HUES48 (cell line): ENCODE data around the gene PRXL2B.

Experiments used
- H3K27ac ChIP-seq: one replicate; pipeline ENCODE4 v1.7.0; 2013; ENCODE audit warnings: low read depth, low read length, inconsistent platforms
- H3K27me3 ChIP-seq: 2 replicates; pipeline ENCODE4 v1.6.1; 2013; ENCODE audit warnings: mild to moderate bottlenecking, low read length; ENCODE audit not compliant: control insufficient read depth, insufficient read depth
- H3K36me3 ChIP-seq: 2 replicates; pipeline ENCODE4 v1.6.1; 2013; ENCODE audit warnings: low read length; ENCODE audit not compliant: control insufficient read depth, insufficient read depth
- H3K4me1 ChIP-seq: 2 replicates; pipeline ENCODE4 v1.6.1; 2013; ENCODE audit warnings: mild to moderate bottlenecking, low read length; ENCODE audit not compliant: control insufficient read depth, insufficient read depth
- H3K4me3 ChIP-seq: 2 replicates; pipeline ENCODE4 v1.5.1; 2013; ENCODE audit warnings: mild to moderate bottlenecking, low read depth, low read length
- H3K9ac ChIP-seq: 2 replicates; pipeline ENCODE4 v1.6.1; 2013; ENCODE audit warnings: mild to moderate bottlenecking, low read depth, low read length, moderate library complexity
- H3K9me3 ChIP-seq: 2 replicates; pipeline ENCODE4 v1.6.1; 2013; ENCODE audit warnings: low read length; ENCODE audit not compliant: control insufficient read depth, insufficient read depth

The PRXL2B gene

GRCh38 chr1:2589431-2590232 lies 3.1 kb downstream of the PRXL2B start:
- Histone ChIP-seq H3K4me1 (0 out of 2 replicates have a peak, but pooled peaks cover 7% of the 10 kb centered on the region), H3K27ac (no peak overlapping the region), H3K9me3 (no peaks in the 10 kb centered on the region; the same call in 1 of the 2 replicates), H3K27me3 (no peaks in the 10 kb centered on the region), H3K36me3 (peaks cover 10% of the 10 kb centered on the region), H3K9ac (no peak overlapping the region), H3K4me3 (no peak overlapping the region)

- H3K27me3 ChIP-seq: no peaks in the 10 kb centered on the region
- H3K9ac ChIP-seq: no peak overlapping the region
- 0 out of 2 replicates have a peak, but pooled peaks cover under 1% of the 10 kb centered on the region for H3K4me1 ChIP-seq
- H3K27ac ChIP-seq: no peak overlapping the region
- H3K36me3 ChIP-seq: peaks cover 10% of the 10 kb centered on the region
- H3K4me3 ChIP-seq: no peak overlapping the region
- H3K9me3 ChIP-seq: no peaks in the 10 kb centered on the region; the same call in 1 of the 2 replicates
Observed at GRCh38 chr1:2590233-2591141, 3.9 kb downstream of the PRXL2B start.

GRCh38 chr1:2591233-2591580 lies 4.6 kb downstream of the PRXL2B start:
- Histone ChIP-seq H3K36me3 (peaks cover 10% of the 10 kb centered on the region), H3K4me1 (no peaks in the 10 kb centered on the region), H3K4me3 (no peak overlapping the region), H3K27ac (no peak overlapping the region), H3K27me3 (no peaks in the 10 kb centered on the region), H3K9ac (no peak overlapping the region), H3K9me3 (no peaks in the 10 kb centered on the region; the same call in 1 of the 2 replicates)

GRCh38 chr1:2591581-2592261 lies 5.1 kb downstream of the PRXL2B start:
- no peaks in the 10 kb centered on the region for H3K4me1 ChIP-seq
- H3K27me3 ChIP-seq: no peaks in the 10 kb centered on the region
- peaks cover 10% of the 10 kb centered on the region for H3K36me3 ChIP-seq
- no peaks in the 10 kb centered on the region; the same call in 1 of the 2 replicates for H3K9me3 ChIP-seq
- no peak overlapping the region for H3K27ac ChIP-seq
- H3K4me3 ChIP-seq: no peak overlapping the region
- H3K9ac ChIP-seq: no peak overlapping the region

- no peak overlapping the region for H3K9ac ChIP-seq
- H3K36me3 ChIP-seq: peaks cover 10% of the 10 kb centered on the region
- no peak overlapping the region for H3K27ac ChIP-seq
- no peaks in the 10 kb centered on the region for H3K27me3 ChIP-seq
- H3K4me3 ChIP-seq: no peak overlapping the region
- H3K4me1 ChIP-seq: no peaks in the 10 kb centered on the region
- no peaks in the 10 kb centered on the region; the same call in 1 of the 2 replicates for H3K9me3 ChIP-seq
Observed at GRCh38 chr1:2592672-2593071, 6.1 kb downstream of the PRXL2B start.

- no peaks in the 10 kb centered on the region; the same call in 1 of the 2 replicates for H3K9me3 ChIP-seq
- H3K36me3 ChIP-seq: peaks cover 10% of the 10 kb centered on the region
- H3K4me1 ChIP-seq: no peaks in the 10 kb centered on the region
- H3K9ac ChIP-seq: no peak overlapping the region
- H3K27me3 ChIP-seq: no peaks in the 10 kb centered on the region
- H3K4me3 ChIP-seq: no peak overlapping the region
- no peak overlapping the region for H3K27ac ChIP-seq
Observed at GRCh38 chr1:2593251-2593878, 6.8 kb downstream of the PRXL2B start.

- no peak overlapping the region for H3K9ac ChIP-seq
Observed at GRCh38 chr1:2594001-2594640, 7.5 kb downstream of the PRXL2B start.

GRCh38 chr1:2594641-2595131 lies 8.1 kb downstream of the PRXL2B start:
- Histone ChIP-seq H3K27me3 (no peaks in the 10 kb centered on the region), H3K4me1 (no peaks in the 10 kb centered on the region), H3K27ac (no peak overlapping the region), H3K4me3 (no peak overlapping the region), H3K9ac (no peak overlapping the region), H3K36me3 (no peaks in the 10 kb centered on the region; the same call in 1 of the 2 replicates), H3K9me3 (no peaks in the 10 kb centered on the region; the same call in 1 of the 2 replicates)

More at GRCh38 chr1:2594001-2594640, 7.5 kb downstream of the PRXL2B start:
- Histone ChIP-seq H3K4me1 (no peaks in the 10 kb centered on the region), H3K4me3 (no peak overlapping the region), H3K27ac (no peak overlapping the region), H3K27me3 (no peaks in the 10 kb centered on the region), H3K36me3 (peaks cover 5% of the 10 kb centered on the region; the same call in 1 of the 2 replicates), H3K9me3 (no peaks in the 10 kb centered on the region; the same call in 1 of the 2 replicates)

GRCh38 chr1:2595261-2595811 lies 8.8 kb downstream of the PRXL2B start:
- Histone ChIP-seq H3K4me1 (no peaks in the 10 kb centered on the region), H3K27me3 (no peaks in the 10 kb centered on the region), H3K27ac (no peak overlapping the region), H3K36me3 (no peaks in the 10 kb centered on the region), H3K4me3 (no peak overlapping the region), H3K9ac (no peak overlapping the region), H3K9me3 (no peaks in the 10 kb centered on the region; the same call in 1 of the 2 replicates)
